B cell (primary cell): Measurements from ENCODE around the gene PCDHA7. TPM values are rescaled to one million over a fixed set of nuclear protein-coding genes. Genes with fewer than 3 reads are reported as not detected.
"Not testable (repeated sequence)": the region's sequence is repeated elsewhere in the genome, so short reads cannot be mapped to it uniquely, and the experiment has no call there.

Experiments used
- ATAC-seq: fragments of 200-7000 bp; cut with Tn5 transposase; one replicate; pipeline ENCODE4 v1.10.0; 2021; ENCODE audit warnings: low read depth, mild to moderate bottlenecking, moderate number of reproducible peaks, moderate library complexity
- CTCF ChIA-PET: fragments of 350-600 bp; sonication (Branson Sonifier 250); formaldehyde crosslinking; loops from one replicate; lab custom pipeline; 2021; ENCODE audit warnings: antibody characterized with exemption, inconsistent platforms; lab: Charles Lee
- POLR2A ChIA-PET: fragments of 350-600 bp; sonication (Branson Sonifier 250); formaldehyde crosslinking; loops from one replicate; lab custom pipeline; 2021; ENCODE audit warnings: antibody characterized with exemption; lab: Charles Lee
- DNase-seq: peaks from one replicate; pipeline ENCODE4 v3.0.0; 2013
- H2AFZ ChIP-seq: 2 replicates; pipeline ENCODE4 v1.6.1; 2012; ENCODE audit warnings: mild to moderate bottlenecking, low read depth, low read length; ENCODE audit not compliant: insufficient read depth, poor library complexity, severe bottlenecking
- H3K27ac ChIP-seq, 2 donors: 1 replicate in 1 of 2; 2 replicates in 1 of 2; pipeline ENCODE4 v1.5.1; 2012 to 2013; ENCODE audit warnings: low read length in 2 of 2, mild to moderate bottlenecking in 2 of 2, moderate library complexity in 1 of 2
- H3K27me3 ChIP-seq, 4 experiments: fragments of 200-600 bp in 1 of 4; sonication (generic) in 1 of 4; replicated peaks in 1 of 4; 1 replicate in 2 of 4; 2 replicates in 2 of 4; pipeline versions ENCODE4 v1.6.1 to v1.7.0; 2013 to 2016; ENCODE audit warnings: low read length in 3 of 4, mild to moderate bottlenecking in 2 of 4, mixed read lengths in 1 of 4, moderate library complexity in 1 of 4; ENCODE audit not compliant: insufficient read depth in 4 of 4, control insufficient read depth in 3 of 4; ENCODE audit errors: control extremely low read depth in 1 of 4
- H3K36me3 ChIP-seq, 2 experiments: replicated peaks in 1 of 2; 1 replicate in 1 of 2; 2 replicates in 1 of 2; pipeline versions ENCODE4 v1.6.1 to v1.7.1; 2013; ENCODE audit warnings: low read length in 1 of 2; ENCODE audit not compliant: insufficient read depth in 2 of 2, control insufficient read depth in 1 of 2; ENCODE audit errors: control extremely low read depth in 1 of 2, extremely low read depth in 1 of 2
- H3K4me1 ChIP-seq, 2 donors: fragments of 200-600 bp in 1 of 2; sonication (generic) in 1 of 2; 1 replicate in 1 of 2; 2 replicates in 1 of 2; pipeline versions ENCODE4 v1.5.1 to v1.6.1; 2013 to 2017; ENCODE audit warnings: low read length in 2 of 2; ENCODE audit not compliant: control insufficient read depth in 2 of 2, insufficient read depth in 2 of 2
- H3K4me2 ChIP-seq: replicated peaks from 2 replicates; pipeline ENCODE3; 2012; ENCODE audit warnings: mild to moderate bottlenecking, low read depth, low read length; ENCODE audit not compliant: poor library complexity, severe bottlenecking
- H3K4me3 ChIP-seq, 5 experiments: fragments of 200-600 bp in 1 of 5; sonication (generic) in 1 of 5; 1 replicate in 3 of 5; 2 replicates in 2 of 5; pipeline versions ENCODE4 v1.5.1 to v1.7.0; 2011 to 2016; ENCODE audit warnings: low read length in 4 of 5, mild to moderate bottlenecking in 4 of 5, low read depth in 2 of 5, control low read depth in 1 of 5, moderate library complexity in 1 of 5; ENCODE audit not compliant: insufficient read depth in 1 of 5; ENCODE audit errors: control extremely low read depth in 1 of 5, extremely low read depth in 1 of 5
- H3K79me2 ChIP-seq: fragments of 200-600 bp; sonication (generic); one replicate; pipeline ENCODE4 v1.6.0; 2016; ENCODE audit warnings: low read length; ENCODE audit not compliant: control insufficient read depth, insufficient read depth
- H3K9ac ChIP-seq: fragments of 200-600 bp; sonication (generic); 2 replicates; pipeline ENCODE4 v1.6.1; 2017; ENCODE audit warnings: mild to moderate bottlenecking, low read length, moderate library complexity
- H3K9me3 ChIP-seq, 3 donors: one replicate each; pipeline versions ENCODE4 v1.6.1 to v1.7.1; 2013; ENCODE audit warnings: low read length in 2 of 3; ENCODE audit not compliant: control insufficient read depth in 2 of 3, insufficient read depth in 1 of 3; ENCODE audit errors: control extremely low read depth in 1 of 3
- H4K20me1 ChIP-seq: 2 replicates; pipeline ENCODE4 v1.6.0; 2012; ENCODE audit warnings: mild to moderate bottlenecking, low read length; ENCODE audit not compliant: insufficient read depth, control insufficient read depth, poor library complexity, severe bottlenecking
- H3K27ac Mint-ChIP-seq: one replicate; pipeline ENCODE4 v1.8.0; 2021; ENCODE audit warnings: mixed read lengths
- H3K27me3 Mint-ChIP-seq: one replicate; pipeline ENCODE4 v1.8.0; 2021; ENCODE audit warnings: mixed read lengths
- H3K4me1 Mint-ChIP-seq: one replicate; pipeline ENCODE4 v1.8.0; 2021; ENCODE audit warnings: mixed read lengths
- H3K4me3 Mint-ChIP-seq: one replicate; pipeline ENCODE4 v1.8.0; 2021; ENCODE audit warnings: mixed read lengths
- H3K9me3 Mint-ChIP-seq: one replicate; pipeline ENCODE4 v1.8.0; 2022; ENCODE audit warnings: mixed read lengths; ENCODE audit not compliant: insufficient read depth
- EZH2 ChIP-seq: IDR thresholded peaks from 2 replicates; pipeline ENCODE4 v1.6.1; 2012; ENCODE audit warnings: borderline replicate concordance, low read depth, mild to moderate bottlenecking, moderate library complexity, low read length; ENCODE audit not compliant: insufficient read depth, poor library complexity, severe bottlenecking
- WGBS: methylation state at CpG from one replicate; pipeline ENCODE4 v1.1.5; 2013; ENCODE audit warnings: missing lambda C conversion rate; ENCODE audit not compliant: insufficient coverage; 5-methylcytosine and 5-hydroxymethylcytosine counted together
- intact Hi-C: fragments of 100-400 bp; cut with micrococcal nuclease; formaldehyde crosslinking; loops from one replicate; pipeline ENCODE4 v1.10.0; 2022
- polyA plus RNA-seq: library from polyadenylated mRNA; depleted of rRNA; stranded (reverse); fragments of >200 nt; gene quantifications from 2 replicates; pipeline ENCODE4 v1.2.3, GENCODE V29; 2012
- total RNA-seq, 2 donors: library from RNA; stranded (reverse); fragments of 120-200 nt in 1 of 2; gene quantifications; 1 replicate in 1 of 2; 2 replicates in 1 of 2; pipeline versions ENCODE4 v1.2.3 to v1.2.4, GENCODE V29; 2013 to 2022
- TF ChIP-seq, protein P1 (sequence below): fragments of 200-600 bp; IDR thresholded peaks from one replicate; pipeline ENCODE4 v1.8.0; 2022; ENCODE audit warnings: antibody characterized with exemption, mild to moderate bottlenecking

PCDHA7 gene
- total and polyA plus RNA-seq, 2 donors (not counting 1 experiment from before 2014, with no cell fraction given) = 0.03 TPM; not detected in 1

DNA sequence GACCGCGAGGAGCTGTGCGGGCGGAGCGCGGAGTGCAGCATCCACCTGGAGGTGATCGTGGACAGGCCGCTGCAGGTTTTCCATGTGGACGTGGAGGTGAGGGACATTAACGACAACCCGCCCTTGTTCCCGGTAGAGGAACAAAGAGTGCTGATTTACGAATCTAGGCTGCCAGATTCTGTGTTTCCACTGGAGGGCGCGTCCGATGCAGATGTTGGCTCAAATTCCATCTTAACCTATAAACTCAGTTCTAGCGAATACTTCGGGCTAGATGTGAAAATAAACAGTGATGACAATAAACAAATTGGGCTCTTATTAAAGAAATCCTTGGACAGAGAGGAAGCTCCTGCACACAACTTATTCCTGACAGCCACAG is 5.7 kb upstream of the PCDHA7 start:
- Histone ChIP-seq H3K36me3 (no peaks in the 10 kb centered on the region), H3K9ac (no peak overlapping the region), H3K27ac (no peak overlapping the region), H3K4me3 (no peak overlapping the region), H3K79me2 (no peaks in the 10 kb centered on the region), H3K4me1 (no peaks in the 10 kb centered on the region), H2AFZ (no peak overlapping the region), H4K20me1 (no peaks in the 10 kb centered on the region), H3K27me3 (peaks cover 0 to 16% (median 6%) of the 10 kb centered on the region in 4 experiments), H3K9me3 (peaks cover 0 to 30% (median 2%) of the 10 kb centered on the region in 3 donors), H3K4me2 (no peak overlapping the region)
- intact Hi-C loops = no loop called here
- no peaks in the 10 kb centered on the region for H3K4me1 Mint-ChIP-seq
- no peak overlapping the region for H3K4me3 Mint-ChIP-seq
- DNase-seq = no peak
- peaks cover 7% of the 10 kb centered on the region for H3K9me3 Mint-ChIP-seq
- no peak for ATAC-seq
- 38% methylated on average over 12 of the region's 18 CpGs for WGBS
- H3K27me3 Mint-ChIP-seq = peaks cover 26% of the 10 kb centered on the region
- H3K27ac Mint-ChIP-seq = no peak overlapping the region
- CTCF ChIA-PET = no interaction called here
- POLR2A ChIA-PET = no interaction called here
- TF ChIP-seq EZH2 = no peak
- TF ChIP-seq, protein P1, sequence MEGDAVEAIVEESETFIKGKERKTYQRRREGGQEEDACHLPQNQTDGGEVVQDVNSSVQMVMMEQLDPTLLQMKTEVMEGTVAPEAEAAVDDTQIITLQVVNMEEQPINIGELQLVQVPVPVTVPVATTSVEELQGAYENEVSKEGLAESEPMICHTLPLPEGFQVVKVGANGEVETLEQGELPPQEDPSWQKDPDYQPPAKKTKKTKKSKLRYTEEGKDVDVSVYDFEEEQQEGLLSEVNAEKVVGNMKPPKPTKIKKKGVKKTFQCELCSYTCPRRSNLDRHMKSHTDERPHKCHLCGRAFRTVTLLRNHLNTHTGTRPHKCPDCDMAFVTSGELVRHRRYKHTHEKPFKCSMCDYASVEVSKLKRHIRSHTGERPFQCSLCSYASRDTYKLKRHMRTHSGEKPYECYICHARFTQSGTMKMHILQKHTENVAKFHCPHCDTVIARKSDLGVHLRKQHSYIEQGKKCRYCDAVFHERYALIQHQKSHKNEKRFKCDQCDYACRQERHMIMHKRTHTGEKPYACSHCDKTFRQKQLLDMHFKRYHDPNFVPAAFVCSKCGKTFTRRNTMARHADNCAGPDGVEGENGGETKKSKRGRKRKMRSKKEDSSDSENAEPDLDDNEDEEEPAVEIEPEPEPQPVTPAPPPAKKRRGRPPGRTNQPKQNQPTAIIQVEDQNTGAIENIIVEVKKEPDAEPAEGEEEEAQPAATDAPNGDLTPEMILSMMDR = no peak

GRCh38 chr5:140829511-140830501 is 4.3 kb upstream of the PCDHA7 start:
- DNase-seq, H3K9ac ChIP-seq, intact Hi-C loops, H2AFZ ChIP-seq, H3K36me3 ChIP-seq, POLR2A ChIA-PET, H3K9me3 Mint-ChIP-seq, H3K4me3 Mint-ChIP-seq, H3K4me2 ChIP-seq, H3K27ac Mint-ChIP-seq, H4K20me1 ChIP-seq, H3K4me1 Mint-ChIP-seq, H3K79me2 ChIP-seq, H3K4me3 ChIP-seq, H3K4me1 ChIP-seq, H3K27ac ChIP-seq, ATAC-seq, CTCF ChIA-PET: not testable (repeated sequence)
- peaks cover 33% of the 10 kb centered on the region for H3K27me3 Mint-ChIP-seq
- 62% methylated on average over 93 of the region's 106 CpGs for WGBS
- Histone ChIP-seq H3K27me3 (peaks cover 0 to 16% (median 8%) of the 10 kb centered on the region in 4 experiments), H3K9me3 (peaks cover 0 to 30% (median 0%) of the 10 kb centered on the region in 3 donors)

DNA sequence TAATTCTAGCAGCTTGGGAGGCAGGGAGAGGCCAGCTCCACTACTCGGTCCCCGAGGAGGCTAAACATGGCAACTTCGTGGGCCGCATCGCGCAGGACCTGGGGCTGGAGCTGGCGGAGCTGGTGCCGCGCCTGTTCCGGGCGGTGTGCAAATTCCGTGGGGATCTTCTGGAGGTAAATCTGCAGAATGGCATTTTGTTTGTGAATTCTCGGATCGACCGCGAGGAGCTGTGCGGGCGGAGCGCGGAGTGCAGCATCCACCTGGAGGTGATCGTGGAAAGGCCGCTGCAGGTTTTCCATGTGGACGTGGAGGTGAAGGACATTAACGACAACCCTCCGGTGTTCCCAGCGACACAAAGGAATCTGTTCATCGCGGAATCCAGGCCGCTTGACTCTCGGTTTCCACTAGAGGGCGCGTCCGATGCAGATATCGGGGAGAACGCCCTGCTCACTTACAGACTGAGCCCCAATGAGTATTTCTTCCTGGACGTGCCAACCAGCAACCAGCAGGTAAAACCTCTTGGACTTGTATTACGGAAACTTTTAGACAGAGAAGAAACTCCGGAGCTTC is 455 bp downstream of the PCDHA7 start:
- H3K9ac ChIP-seq, CTCF ChIA-PET, H3K4me3 Mint-ChIP-seq, H3K27ac ChIP-seq, intact Hi-C loops, ATAC-seq, H3K27ac Mint-ChIP-seq, POLR2A ChIA-PET, H3K36me3 ChIP-seq, H3K4me1 Mint-ChIP-seq, H4K20me1 ChIP-seq, H2AFZ ChIP-seq, H3K4me1 ChIP-seq, H3K4me2 ChIP-seq, DNase-seq, H3K79me2 ChIP-seq, H3K4me3 ChIP-seq, H3K9me3 Mint-ChIP-seq: not testable (repeated sequence)
- WGBS = 35% methylated on average over 21 of the region's 38 CpGs
- Histone ChIP-seq H3K27me3 (peaks cover 0 to 10% (median 4%) of the 10 kb centered on the region in 4 experiments), H3K9me3 (peaks cover 0 to 29% (median 7%) of the 10 kb centered on the region in 3 donors)
- peaks cover 22% of the 10 kb centered on the region for H3K27me3 Mint-ChIP-seq
